GM23338 (cell line): Measurements from ENCODE around the gene RAVER1. TPM values are rescaled to one million over a fixed set of nuclear protein-coding genes. Genes with fewer than 3 reads are reported as not detected.

Source experiments
- ATAC-seq: fragments of 200-7000 bp; cut with Tn5 transposase; 3 replicates; pipeline ENCODE4 v1.9.1; 2020
- DNase-seq: peaks from one replicate; pipeline ENCODE4 v3.0.0-alpha.2; 2015; ENCODE audit warnings: low spot score
- H2AFZ ChIP-seq: fragments of 200-600 bp; sonication (generic); 2 replicates; pipeline ENCODE4 v1.8.0; 2016; ENCODE audit warnings: antibody characterized with exemption, mild to moderate bottlenecking, moderate library complexity
- H3F3A ChIP-seq: fragments of 200-600 bp; sonication (generic); replicated peaks from 2 replicates; pipeline ENCODE4 v1.8.0; 2017; ENCODE audit warnings: antibody characterized with exemption, mixed run types, low read depth
- H3K27ac ChIP-seq: fragments of 200-600 bp; sonication (generic); 2 replicates; pipeline ENCODE4 v1.6.1; 2016; ENCODE audit warnings: low read depth
- H3K27me3 ChIP-seq: fragments of 200-600 bp; sonication (generic); 2 replicates; pipeline ENCODE4 v1.8.0; 2016; ENCODE audit warnings: mild to moderate bottlenecking, mixed run types, moderate library complexity; ENCODE audit not compliant: insufficient read depth
- H3K36me3 ChIP-seq: fragments of 200-600 bp; sonication (generic); 2 replicates; pipeline ENCODE4 v1.8.0; 2016; ENCODE audit warnings: mild to moderate bottlenecking; ENCODE audit not compliant: insufficient read depth
- H3K4me1 ChIP-seq: fragments of 200-600 bp; sonication (generic); 2 replicates; pipeline ENCODE4 v1.8.0; 2016; ENCODE audit warnings: mild to moderate bottlenecking, moderate library complexity; ENCODE audit not compliant: insufficient read depth
- H3K4me2 ChIP-seq: fragments of 200-600 bp; sonication (generic); 2 replicates; pipeline ENCODE4 v1.7.1; 2017; ENCODE audit warnings: mixed run types
- H3K4me3 ChIP-seq: fragments of 200-600 bp; sonication (generic); 2 replicates; pipeline ENCODE4 v1.6.1; 2016; ENCODE audit warnings: mixed run types
- H3K79me2 ChIP-seq: fragments of 200-600 bp; sonication (generic); replicated peaks from 2 replicates; pipeline ENCODE4 v1.8.0; 2017; ENCODE audit warnings: mild to moderate bottlenecking; ENCODE audit not compliant: insufficient read depth
- H3K9me2 ChIP-seq: fragments of 200-600 bp; sonication (generic); 2 replicates; pipeline ENCODE4 v1.8.0; 2017; ENCODE audit not compliant: insufficient read depth
- H4K20me1 ChIP-seq: fragments of 200-600 bp; sonication (generic); replicated peaks from 2 replicates; pipeline ENCODE4 v1.8.0; 2017; ENCODE audit warnings: mild to moderate bottlenecking; ENCODE audit not compliant: insufficient read depth
- H3K27ac Mint-ChIP-seq: 2 replicates; pipeline ENCODE4 v1.8.0; 2020; ENCODE audit warnings: inconsistent platforms, mild to moderate bottlenecking, moderate library complexity, mixed read lengths
- H3K27me3 Mint-ChIP-seq: 3 replicates; pipeline ENCODE4 v1.8.0; 2022; ENCODE audit warnings: low read depth, mild to moderate bottlenecking, moderate library complexity, mixed read lengths, inconsistent platforms; ENCODE audit not compliant: insufficient read depth, poor library complexity
- H3K36me3 Mint-ChIP-seq: 3 replicates; pipeline ENCODE4 v1.8.0; 2021; ENCODE audit warnings: low read depth, mild to moderate bottlenecking, inconsistent platforms, moderate library complexity, mixed read lengths
- H3K4me1 Mint-ChIP-seq: 3 replicates; pipeline ENCODE4 v1.8.0; 2020; ENCODE audit warnings: mild to moderate bottlenecking, inconsistent platforms, mixed read lengths
- H3K4me3 Mint-ChIP-seq: 3 replicates; pipeline ENCODE4 v1.8.0; 2021; ENCODE audit warnings: moderate library complexity, mild to moderate bottlenecking, inconsistent platforms, mixed read lengths
- H3K9me3 Mint-ChIP-seq: 3 replicates; pipeline ENCODE4 v1.8.0; 2020; ENCODE audit warnings: moderate library complexity, mild to moderate bottlenecking, inconsistent platforms, mixed read lengths
- CREB1 ChIP-seq: fragments of 250-450 bp; sonication (Bioruptor Pico); IDR thresholded peaks from 2 replicates; pipeline ENCODE4 v1.5.0; 2020; ENCODE audit warnings: low read depth, mild to moderate bottlenecking, moderate library complexity
- ETS1 ChIP-seq: IDR thresholded peaks from 2 replicates; pipeline ENCODE4 v1.6.1; 2016; ENCODE audit warnings: antibody characterized with exemption
- EZH2 ChIP-seq: fragments of 200-600 bp; sonication (generic); IDR thresholded peaks from one replicate; pipeline ENCODE4 v1.8.0; 2017; ENCODE audit warnings: antibody characterized with exemption, mild to moderate bottlenecking, low read depth; ENCODE audit not compliant: unreplicated experiment
- EZH2phosphoT487 ChIP-seq: fragments of 200-600 bp; sonication (generic); IDR thresholded peaks from one replicate; pipeline ENCODE4 v1.8.1; 2018; ENCODE audit warnings: antibody characterized with exemption; ENCODE audit not compliant: unreplicated experiment
- JUNB ChIP-seq: IDR thresholded peaks from one replicate; pipeline ENCODE4 v1.6.1; 2016; ENCODE audit warnings: antibody characterized with exemption; ENCODE audit not compliant: unreplicated experiment
- NANOG ChIP-seq: IDR thresholded peaks from 2 replicates; pipeline ENCODE4 v1.6.1; 2016; ENCODE audit warnings: antibody characterized with exemption, borderline replicate concordance
- POLR2AphosphoS5 ChIP-seq: IDR thresholded peaks from 2 replicates; pipeline ENCODE4 v1.6.1; 2016; ENCODE audit warnings: antibody characterized with exemption, low read depth
- STAT1 ChIP-seq: IDR thresholded peaks from one replicate; pipeline ENCODE4 v1.6.1; 2016; ENCODE audit warnings: antibody characterized with exemption; ENCODE audit not compliant: unreplicated experiment
- ZNF114 ChIP-seq: fragments of 250-450 bp; sonication (Bioruptor Pico); IDR thresholded peaks from 2 replicates; pipeline ENCODE4 v1.5.0; 2020; ENCODE audit warnings: mild to moderate bottlenecking, moderate library complexity
- ZNF331 ChIP-seq: fragments of 250-450 bp; sonication (Bioruptor Pico); IDR thresholded peaks from 2 replicates; pipeline ENCODE4 v1.5.0; 2020; ENCODE audit warnings: low read depth, mild to moderate bottlenecking, moderate library complexity
- polyA plus RNA-seq: library from polyadenylated mRNA; unstranded; fragments of >200 nt; fragmentation: Nextera tagmentation; extraction: Ambion mirVana; gene quantifications from 2 replicates; pipeline ENCODE4 v1.2.1, GENCODE V29; 2016
- total RNA-seq: library from RNA; depleted of rRNA; stranded (reverse); fragments of >200 nt; shearing (Covaris generic); gene quantifications from 2 replicates; pipeline ENCODE4 v1.2.3, GENCODE V29; 2014
- TF ChIP-seq, protein P1 (sequence below): fragments of 250-450 bp; sonication (Bioruptor Pico); IDR thresholded peaks from 2 replicates; pipeline ENCODE4 v1.5.0; 2020; ENCODE audit warnings: mild to moderate bottlenecking, moderate library complexity
- TF ChIP-seq, protein P2 (sequence below), 2 experiments: fragments of 200-600 bp in 1 of 2; sonication (generic) in 1 of 2; conservative IDR thresholded peaks; 2 replicates each; pipeline versions ENCODE4 v1.5.1 to v1.6.1; 2016 to 2017; ENCODE audit warnings: antibody characterized with exemption in 2 of 2, low read depth in 2 of 2, mild to moderate bottlenecking in 2 of 2, moderate library complexity in 1 of 2
- TF ChIP-seq, protein P3 (sequence below): IDR thresholded peaks from one replicate; pipeline ENCODE4 v1.6.1; 2018; ENCODE audit warnings: antibody characterized with exemption; ENCODE audit not compliant: unreplicated experiment

The RAVER1 gene
- total and polyA plus RNA-seq, 2 experiments from 2014 or later = 25.5 to 88.3 TPM

DNA sequence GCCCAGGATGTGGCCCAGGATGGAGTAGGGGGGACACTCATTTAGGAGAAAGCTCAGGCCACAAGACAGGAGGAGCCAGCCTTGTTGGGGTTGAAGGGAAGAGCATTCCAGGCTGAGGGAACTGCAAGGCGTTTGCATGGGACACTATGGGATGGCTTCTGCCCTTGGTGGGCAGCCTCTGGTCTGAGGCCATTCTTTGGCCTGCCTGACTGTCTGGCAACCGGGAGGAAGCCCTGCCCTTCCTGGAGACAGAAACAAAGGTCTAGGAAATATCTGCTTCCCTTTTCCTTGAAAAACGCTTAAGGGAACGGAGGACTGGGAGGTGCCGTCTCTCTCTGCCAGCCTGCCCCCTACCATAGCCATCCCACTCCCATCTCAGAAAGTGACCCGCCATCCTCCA, 65.3 kb downstream of the RAVER1 start:
- no peak overlapping the region; the same call in 1 of the 2 replicates for H3K27ac Mint-ChIP-seq
- Histone ChIP-seq H3K4me3 (no peak overlapping the region), H3K9me2 (no peaks in the 10 kb centered on the region), H3K4me2 (no peak overlapping the region), H3K27me3 (peaks cover 45% of the 10 kb centered on the region), H3K36me3 (no peaks in the 10 kb centered on the region), H3K79me2 (no peaks in the 10 kb centered on the region), H2AFZ (no peak overlapping the region), H3K27ac (no peak overlapping the region), H3F3A (peaks cover 13% of the 10 kb centered on the region; the same call in 1 of the 2 replicates), H4K20me1 (no peaks in the 10 kb centered on the region), H3K4me1 (peaks cover 4% of the 10 kb centered on the region; the same call in 1 of the 2 replicates)
- DNase-seq = no peak
- TF ChIP-seq ZNF114 (no peak), POLR2AphosphoS5 (no peak), ZNF331 (CRISPR knock-in tag) (no peak), CREB1 (no peak), EZH2phosphoT487 (no peak), NANOG (no peak), ETS1 (no peak), EZH2 (no peak), STAT1 (no peak), JUNB (no peak)
- TF ChIP-seq, protein P1, sequence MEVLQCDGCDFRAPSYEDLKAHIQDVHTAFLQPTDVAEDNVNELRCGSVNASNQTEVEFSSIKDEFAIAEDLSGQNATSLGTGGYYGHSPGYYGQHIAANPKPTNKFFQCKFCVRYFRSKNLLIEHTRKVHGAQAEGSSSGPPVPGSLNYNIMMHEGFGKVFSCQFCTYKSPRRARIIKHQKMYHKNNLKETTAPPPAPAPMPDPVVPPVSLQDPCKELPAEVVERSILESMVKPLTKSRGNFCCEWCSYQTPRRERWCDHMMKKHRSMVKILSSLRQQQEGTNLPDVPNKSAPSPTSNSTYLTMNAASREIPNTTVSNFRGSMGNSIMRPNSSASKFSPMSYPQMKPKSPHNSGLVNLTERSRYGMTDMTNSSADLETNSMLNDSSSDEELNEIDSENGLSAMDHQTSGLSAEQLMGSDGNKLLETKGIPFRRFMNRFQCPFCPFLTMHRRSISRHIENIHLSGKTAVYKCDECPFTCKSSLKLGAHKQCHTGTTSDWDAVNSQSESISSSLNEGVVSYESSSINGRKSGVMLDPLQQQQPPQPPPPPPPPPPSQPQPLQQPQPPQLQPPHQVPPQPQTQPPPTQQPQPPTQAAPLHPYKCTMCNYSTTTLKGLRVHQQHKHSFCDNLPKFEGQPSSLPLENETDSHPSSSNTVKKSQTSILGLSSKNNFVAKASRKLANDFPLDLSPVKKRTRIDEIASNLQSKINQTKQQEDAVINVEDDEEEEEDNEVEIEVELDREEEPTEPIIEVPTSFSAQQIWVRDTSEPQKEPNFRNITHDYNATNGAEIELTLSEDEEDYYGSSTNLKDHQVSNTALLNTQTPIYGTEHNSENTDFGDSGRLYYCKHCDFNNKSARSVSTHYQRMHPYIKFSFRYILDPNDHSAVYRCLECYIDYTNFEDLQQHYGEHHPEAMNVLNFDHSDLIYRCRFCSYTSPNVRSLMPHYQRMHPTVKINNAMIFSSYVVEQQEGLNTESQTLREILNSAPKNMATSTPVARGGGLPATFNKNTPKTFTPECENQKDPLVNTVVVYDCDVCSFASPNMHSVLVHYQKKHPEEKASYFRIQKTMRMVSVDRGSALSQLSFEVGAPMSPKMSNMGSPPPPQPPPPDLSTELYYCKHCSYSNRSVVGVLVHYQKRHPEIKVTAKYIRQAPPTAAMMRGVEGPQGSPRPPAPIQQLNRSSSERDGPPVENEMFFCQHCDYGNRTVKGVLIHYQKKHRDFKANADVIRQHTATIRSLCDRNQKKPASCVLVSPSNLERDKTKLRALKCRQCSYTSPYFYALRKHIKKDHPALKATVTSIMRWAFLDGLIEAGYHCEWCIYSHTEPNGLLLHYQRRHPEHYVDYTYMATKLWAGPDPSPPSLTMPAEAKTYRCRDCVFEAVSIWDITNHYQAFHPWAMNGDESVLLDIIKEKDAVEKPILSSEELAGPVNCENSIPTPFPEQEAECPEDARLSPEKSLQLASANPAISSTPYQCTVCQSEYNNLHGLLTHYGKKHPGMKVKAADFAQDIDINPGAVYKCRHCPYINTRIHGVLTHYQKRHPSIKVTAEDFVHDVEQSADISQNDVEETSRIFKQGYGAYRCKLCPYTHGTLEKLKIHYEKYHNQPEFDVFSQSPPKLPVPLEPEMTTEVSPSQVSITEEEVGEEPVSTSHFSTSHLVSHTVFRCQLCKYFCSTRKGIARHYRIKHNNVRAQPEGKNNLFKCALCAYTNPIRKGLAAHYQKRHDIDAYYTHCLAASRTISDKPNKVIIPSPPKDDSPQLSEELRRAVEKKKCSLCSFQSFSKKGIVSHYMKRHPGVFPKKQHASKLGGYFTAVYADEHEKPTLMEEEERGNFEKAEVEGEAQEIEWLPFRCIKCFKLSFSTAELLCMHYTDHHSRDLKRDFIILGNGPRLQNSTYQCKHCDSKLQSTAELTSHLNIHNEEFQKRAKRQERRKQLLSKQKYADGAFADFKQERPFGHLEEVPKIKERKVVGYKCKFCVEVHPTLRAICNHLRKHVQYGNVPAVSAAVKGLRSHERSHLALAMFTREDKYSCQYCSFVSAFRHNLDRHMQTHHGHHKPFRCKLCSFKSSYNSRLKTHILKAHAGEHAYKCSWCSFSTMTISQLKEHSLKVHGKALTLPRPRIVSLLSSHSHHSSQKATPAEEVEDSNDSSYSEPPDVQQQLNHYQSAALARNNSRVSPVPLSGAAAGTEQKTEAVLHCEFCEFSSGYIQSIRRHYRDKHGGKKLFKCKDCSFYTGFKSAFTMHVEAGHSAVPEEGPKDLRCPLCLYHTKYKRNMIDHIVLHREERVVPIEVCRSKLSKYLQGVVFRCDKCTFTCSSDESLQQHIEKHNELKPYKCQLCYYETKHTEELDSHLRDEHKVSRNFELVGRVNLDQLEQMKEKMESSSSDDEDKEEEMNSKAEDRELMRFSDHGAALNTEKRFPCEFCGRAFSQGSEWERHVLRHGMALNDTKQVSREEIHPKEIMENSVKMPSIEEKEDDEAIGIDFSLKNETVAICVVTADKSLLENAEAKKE = no peak
- TF ChIP-seq, protein P2, sequence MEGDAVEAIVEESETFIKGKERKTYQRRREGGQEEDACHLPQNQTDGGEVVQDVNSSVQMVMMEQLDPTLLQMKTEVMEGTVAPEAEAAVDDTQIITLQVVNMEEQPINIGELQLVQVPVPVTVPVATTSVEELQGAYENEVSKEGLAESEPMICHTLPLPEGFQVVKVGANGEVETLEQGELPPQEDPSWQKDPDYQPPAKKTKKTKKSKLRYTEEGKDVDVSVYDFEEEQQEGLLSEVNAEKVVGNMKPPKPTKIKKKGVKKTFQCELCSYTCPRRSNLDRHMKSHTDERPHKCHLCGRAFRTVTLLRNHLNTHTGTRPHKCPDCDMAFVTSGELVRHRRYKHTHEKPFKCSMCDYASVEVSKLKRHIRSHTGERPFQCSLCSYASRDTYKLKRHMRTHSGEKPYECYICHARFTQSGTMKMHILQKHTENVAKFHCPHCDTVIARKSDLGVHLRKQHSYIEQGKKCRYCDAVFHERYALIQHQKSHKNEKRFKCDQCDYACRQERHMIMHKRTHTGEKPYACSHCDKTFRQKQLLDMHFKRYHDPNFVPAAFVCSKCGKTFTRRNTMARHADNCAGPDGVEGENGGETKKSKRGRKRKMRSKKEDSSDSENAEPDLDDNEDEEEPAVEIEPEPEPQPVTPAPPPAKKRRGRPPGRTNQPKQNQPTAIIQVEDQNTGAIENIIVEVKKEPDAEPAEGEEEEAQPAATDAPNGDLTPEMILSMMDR (conservative IDR thresholded peaks at IDR 0.05; ENCODE audit: low read depth in 2 of 2) = no peak
- TF ChIP-seq, protein P3, sequence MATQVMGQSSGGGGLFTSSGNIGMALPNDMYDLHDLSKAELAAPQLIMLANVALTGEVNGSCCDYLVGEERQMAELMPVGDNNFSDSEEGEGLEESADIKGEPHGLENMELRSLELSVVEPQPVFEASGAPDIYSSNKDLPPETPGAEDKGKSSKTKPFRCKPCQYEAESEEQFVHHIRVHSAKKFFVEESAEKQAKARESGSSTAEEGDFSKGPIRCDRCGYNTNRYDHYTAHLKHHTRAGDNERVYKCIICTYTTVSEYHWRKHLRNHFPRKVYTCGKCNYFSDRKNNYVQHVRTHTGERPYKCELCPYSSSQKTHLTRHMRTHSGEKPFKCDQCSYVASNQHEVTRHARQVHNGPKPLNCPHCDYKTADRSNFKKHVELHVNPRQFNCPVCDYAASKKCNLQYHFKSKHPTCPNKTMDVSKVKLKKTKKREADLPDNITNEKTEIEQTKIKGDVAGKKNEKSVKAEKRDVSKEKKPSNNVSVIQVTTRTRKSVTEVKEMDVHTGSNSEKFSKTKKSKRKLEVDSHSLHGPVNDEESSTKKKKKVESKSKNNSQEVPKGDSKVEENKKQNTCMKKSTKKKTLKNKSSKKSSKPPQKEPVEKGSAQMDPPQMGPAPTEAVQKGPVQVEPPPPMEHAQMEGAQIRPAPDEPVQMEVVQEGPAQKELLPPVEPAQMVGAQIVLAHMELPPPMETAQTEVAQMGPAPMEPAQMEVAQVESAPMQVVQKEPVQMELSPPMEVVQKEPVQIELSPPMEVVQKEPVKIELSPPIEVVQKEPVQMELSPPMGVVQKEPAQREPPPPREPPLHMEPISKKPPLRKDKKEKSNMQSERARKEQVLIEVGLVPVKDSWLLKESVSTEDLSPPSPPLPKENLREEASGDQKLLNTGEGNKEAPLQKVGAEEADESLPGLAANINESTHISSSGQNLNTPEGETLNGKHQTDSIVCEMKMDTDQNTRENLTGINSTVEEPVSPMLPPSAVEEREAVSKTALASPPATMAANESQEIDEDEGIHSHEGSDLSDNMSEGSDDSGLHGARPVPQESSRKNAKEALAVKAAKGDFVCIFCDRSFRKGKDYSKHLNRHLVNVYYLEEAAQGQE = no peak
- no peak for ATAC-seq
- no peaks in the 10 kb centered on the region for H3K36me3 Mint-ChIP-seq
- H3K9me3 Mint-ChIP-seq = no peaks in the 10 kb centered on the region; the same call in 2 of the 3 replicates
- H3K4me1 Mint-ChIP-seq = peaks cover 4% of the 10 kb centered on the region; the same call in 2 of the 3 replicates
- no peak overlapping the region for H3K4me3 Mint-ChIP-seq
- peaks cover 44% of the 10 kb centered on the region for H3K27me3 Mint-ChIP-seq
